ENCODE results near the gene PTPN18.

Gene PTPN18, protein sequence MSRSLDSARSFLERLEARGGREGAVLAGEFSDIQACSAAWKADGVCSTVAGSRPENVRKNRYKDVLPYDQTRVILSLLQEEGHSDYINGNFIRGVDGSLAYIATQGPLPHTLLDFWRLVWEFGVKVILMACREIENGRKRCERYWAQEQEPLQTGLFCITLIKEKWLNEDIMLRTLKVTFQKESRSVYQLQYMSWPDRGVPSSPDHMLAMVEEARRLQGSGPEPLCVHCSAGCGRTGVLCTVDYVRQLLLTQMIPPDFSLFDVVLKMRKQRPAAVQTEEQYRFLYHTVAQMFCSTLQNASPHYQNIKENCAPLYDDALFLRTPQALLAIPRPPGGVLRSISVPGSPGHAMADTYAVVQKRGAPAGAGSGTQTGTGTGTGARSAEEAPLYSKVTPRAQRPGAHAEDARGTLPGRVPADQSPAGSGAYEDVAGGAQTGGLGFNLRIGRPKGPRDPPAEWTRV

GRCh38 chr2:130355578-130356431 lies at the start of gene PTPN18:
Gene PTPN18 (plus strand): TSS chr2:130356056. CDS start chr2:130356108, 52 bp downstream.
- no peaks in the 10 kb centered on the region for H3K27me3 ChIP-seq (replicated peaks; ENCODE audit: control insufficient read depth, insufficient read depth, low read length)
- no peaks in the 10 kb centered on the region for H3K36me3 ChIP-seq (ENCODE audit: control insufficient read depth, insufficient read depth, low read length)
- TF ChIP-seq CTCF (IDR thresholded peaks at IDR 0.05; ENCODE audit: insufficient read depth, low read length, poor library complexity, severe bottlenecking): no peak
- peak; percentile 75 for DNase-seq (ENCODE audit: extremely low read depth, insufficient read length)
- H3K4me3 ChIP-seq (replicated peaks; ENCODE audit: low read depth, low read length): peak within 1 kb of the TSS; percentile 66

- DNase-seq (ENCODE audit: extremely low read depth, insufficient read length): no peak
- TF ChIP-seq CTCF (IDR thresholded peaks at IDR 0.05; ENCODE audit: insufficient read depth, low read length, poor library complexity, severe bottlenecking): no peak
These were observed 48.0 kb upstream of the PTPN18 start for GRCh38 chr2:130307850-130308249.

DNA sequence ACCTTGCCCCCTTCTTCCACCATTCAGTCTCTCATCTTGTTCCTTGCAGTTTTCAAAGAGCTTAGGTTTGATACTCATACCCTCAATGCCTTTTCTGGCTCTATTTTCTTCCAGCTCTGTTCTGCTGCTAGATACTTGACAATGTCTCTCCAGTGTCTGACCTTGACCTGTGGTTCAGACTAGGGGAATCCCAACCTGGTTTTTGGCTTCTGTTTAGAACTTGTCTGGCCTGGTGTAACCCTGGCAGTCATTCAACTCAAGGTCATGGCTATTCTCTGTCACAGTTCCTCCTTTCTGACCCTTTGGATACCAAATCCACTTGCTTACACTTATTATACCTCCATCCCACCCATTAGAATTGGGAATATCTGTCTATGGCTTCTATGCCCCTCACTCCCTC lies 45.0 kb upstream of the PTPN18 start:
- TF ChIP-seq CTCF (IDR thresholded peaks at IDR 0.05; ENCODE audit: insufficient read depth, low read length, poor library complexity, severe bottlenecking): no peak

More at GRCh38 chr2:130307850-130308249, 48.0 kb upstream of the PTPN18 start:
- H3K4me3 ChIP-seq (replicated peaks; ENCODE audit: low read depth, low read length): no peak overlapping the region
- H3K27me3 ChIP-seq (replicated peaks; ENCODE audit: control insufficient read depth, insufficient read depth, low read length): no peaks in the 10 kb centered on the region
- no peaks in the 10 kb centered on the region for H3K36me3 ChIP-seq (ENCODE audit: control insufficient read depth, insufficient read depth, low read length)

DNA sequence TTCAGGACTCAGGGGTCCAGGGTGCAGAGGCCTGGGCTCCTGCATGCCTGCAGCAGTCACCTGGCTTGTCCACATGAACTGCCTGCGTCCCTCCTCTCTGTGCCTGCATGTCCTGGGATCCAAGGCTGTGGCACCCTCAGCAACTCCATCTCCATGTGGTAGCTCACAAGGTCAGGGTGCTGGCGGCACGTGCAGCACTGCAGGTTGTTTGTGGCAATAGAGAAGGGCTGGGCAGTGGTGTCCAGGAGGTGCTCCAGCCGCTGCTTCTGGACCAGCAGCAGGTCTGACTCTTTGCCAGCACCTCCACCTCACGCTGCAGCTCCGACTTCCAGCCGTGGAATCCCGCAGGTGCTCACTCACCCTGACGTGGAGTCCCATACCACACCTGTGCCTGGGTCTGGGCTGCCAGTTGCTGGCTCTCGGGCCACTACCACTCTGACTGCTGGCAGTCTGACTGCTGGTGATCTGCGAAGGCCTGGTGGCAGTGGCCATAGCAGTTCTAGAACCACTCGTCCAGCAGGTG lies 42.0 kb upstream of the PTPN18 start:
- Histone ChIP-seq H3K27me3 (replicated peaks; ENCODE audit: control insufficient read depth, insufficient read depth, low read length) (no peaks in the 10 kb centered on the region; the same call in 1 of the 2 replicates), H3K36me3 (ENCODE audit: control insufficient read depth, insufficient read depth, low read length) (no peaks in the 10 kb centered on the region), H3K4me3 (replicated peaks; ENCODE audit: low read depth, low read length) (no peak overlapping the region)
- no peak for TF ChIP-seq CTCF (IDR thresholded peaks at IDR 0.05; ENCODE audit: insufficient read depth, low read length, poor library complexity, severe bottlenecking)
- no peak for DNase-seq (ENCODE audit: extremely low read depth, insufficient read length)

More for the DNA sequence above, 45.0 kb upstream of the PTPN18 start:
- Histone ChIP-seq H3K36me3 (ENCODE audit: control insufficient read depth, insufficient read depth, low read length) (no peaks in the 10 kb centered on the region), H3K27me3 (replicated peaks; ENCODE audit: control insufficient read depth, insufficient read depth, low read length) (no peaks in the 10 kb centered on the region; the same call in 1 of the 2 replicates), H3K4me3 (replicated peaks; ENCODE audit: low read depth, low read length) (no peak overlapping the region)
- DNase-seq (ENCODE audit: extremely low read depth, insufficient read length): no peak

DNA sequence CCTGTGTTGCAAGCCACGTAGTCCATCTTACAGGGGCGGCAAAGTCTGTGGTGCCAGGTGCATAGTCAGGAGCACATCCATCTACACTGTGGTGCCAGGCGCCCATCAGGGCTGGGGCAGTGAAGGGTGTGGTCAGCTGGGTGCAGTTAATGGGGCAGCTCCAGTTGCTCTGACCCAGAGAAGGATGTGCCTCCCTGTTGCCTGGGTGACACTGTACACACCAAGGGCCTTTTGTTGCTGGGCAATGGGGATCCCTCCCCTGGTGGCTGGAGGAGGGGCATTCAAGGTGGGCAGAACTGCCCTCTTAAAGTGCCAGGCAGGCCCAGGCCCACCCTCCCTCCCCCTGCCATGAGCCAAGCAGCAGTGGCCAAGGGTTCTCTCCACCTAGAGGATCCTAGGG lies 41.5 kb upstream of the PTPN18 start:
- H3K27me3 ChIP-seq (replicated peaks; ENCODE audit: control insufficient read depth, insufficient read depth, low read length): no peaks in the 10 kb centered on the region; the same call in 1 of the 2 replicates
- DNase-seq (ENCODE audit: extremely low read depth, insufficient read length): no peak
- TF ChIP-seq CTCF (IDR thresholded peaks at IDR 0.05; ENCODE audit: insufficient read depth, low read length, poor library complexity, severe bottlenecking): no peak
- H3K4me3 ChIP-seq (replicated peaks; ENCODE audit: low read depth, low read length): no peak overlapping the region
- H3K36me3 ChIP-seq (ENCODE audit: control insufficient read depth, insufficient read depth, low read length): no peaks in the 10 kb centered on the region
